B cell (primary cell): Measurements from ENCODE around the gene GRK6. TPM values are rescaled to one million over a fixed set of nuclear protein-coding genes. Genes with fewer than 3 reads are reported as not detected.

Experiments
- ATAC-seq: fragments of 200-7000 bp; cut with Tn5 transposase; one replicate; pipeline ENCODE4 v1.10.0; 2021; ENCODE audit warnings: low read depth, mild to moderate bottlenecking, moderate number of reproducible peaks, moderate library complexity
- CTCF ChIA-PET: fragments of 350-600 bp; sonication (Branson Sonifier 250); formaldehyde crosslinking; loops from one replicate; lab custom pipeline; 2021; ENCODE audit warnings: antibody characterized with exemption, inconsistent platforms; lab: Charles Lee
- POLR2A ChIA-PET: fragments of 350-600 bp; sonication (Branson Sonifier 250); formaldehyde crosslinking; loops from one replicate; lab custom pipeline; 2021; ENCODE audit warnings: antibody characterized with exemption; lab: Charles Lee
- DNase-seq: peaks from one replicate; pipeline ENCODE4 v3.0.0; 2013
- H2AFZ ChIP-seq: 2 replicates; pipeline ENCODE4 v1.6.1; 2012; ENCODE audit warnings: mild to moderate bottlenecking, low read depth, low read length; ENCODE audit not compliant: insufficient read depth, poor library complexity, severe bottlenecking
- H3K27ac ChIP-seq, 2 donors: 1 replicate in 1 of 2; 2 replicates in 1 of 2; pipeline ENCODE4 v1.5.1; 2012 to 2013; ENCODE audit warnings: low read length in 2 of 2, mild to moderate bottlenecking in 2 of 2, moderate library complexity in 1 of 2
- H3K27me3 ChIP-seq, 4 experiments: fragments of 200-600 bp in 1 of 4; sonication (generic) in 1 of 4; replicated peaks in 1 of 4; 1 replicate in 2 of 4; 2 replicates in 2 of 4; pipeline versions ENCODE4 v1.6.1 to v1.7.0; 2013 to 2016; ENCODE audit warnings: low read length in 3 of 4, mild to moderate bottlenecking in 2 of 4, mixed read lengths in 1 of 4, moderate library complexity in 1 of 4; ENCODE audit not compliant: insufficient read depth in 4 of 4, control insufficient read depth in 3 of 4; ENCODE audit errors: control extremely low read depth in 1 of 4
- H3K36me3 ChIP-seq, 2 experiments: replicated peaks in 1 of 2; 1 replicate in 1 of 2; 2 replicates in 1 of 2; pipeline versions ENCODE4 v1.6.1 to v1.7.1; 2013; ENCODE audit warnings: low read length in 1 of 2; ENCODE audit not compliant: insufficient read depth in 2 of 2, control insufficient read depth in 1 of 2; ENCODE audit errors: control extremely low read depth in 1 of 2, extremely low read depth in 1 of 2
- H3K4me1 ChIP-seq, 2 donors: fragments of 200-600 bp in 1 of 2; sonication (generic) in 1 of 2; 1 replicate in 1 of 2; 2 replicates in 1 of 2; pipeline versions ENCODE4 v1.5.1 to v1.6.1; 2013 to 2017; ENCODE audit warnings: low read length in 2 of 2; ENCODE audit not compliant: control insufficient read depth in 2 of 2, insufficient read depth in 2 of 2
- H3K4me2 ChIP-seq: replicated peaks from 2 replicates; pipeline ENCODE3; 2012; ENCODE audit warnings: mild to moderate bottlenecking, low read depth, low read length; ENCODE audit not compliant: poor library complexity, severe bottlenecking
- H3K4me3 ChIP-seq, 5 experiments: fragments of 200-600 bp in 1 of 5; sonication (generic) in 1 of 5; 1 replicate in 3 of 5; 2 replicates in 2 of 5; pipeline versions ENCODE4 v1.5.1 to v1.7.0; 2011 to 2016; ENCODE audit warnings: low read length in 4 of 5, mild to moderate bottlenecking in 4 of 5, low read depth in 2 of 5, control low read depth in 1 of 5, moderate library complexity in 1 of 5; ENCODE audit not compliant: insufficient read depth in 1 of 5; ENCODE audit errors: control extremely low read depth in 1 of 5, extremely low read depth in 1 of 5
- H3K79me2 ChIP-seq: fragments of 200-600 bp; sonication (generic); one replicate; pipeline ENCODE4 v1.6.0; 2016; ENCODE audit warnings: low read length; ENCODE audit not compliant: control insufficient read depth, insufficient read depth
- H3K9ac ChIP-seq: fragments of 200-600 bp; sonication (generic); 2 replicates; pipeline ENCODE4 v1.6.1; 2017; ENCODE audit warnings: mild to moderate bottlenecking, low read length, moderate library complexity
- H3K9me3 ChIP-seq, 3 donors: one replicate each; pipeline versions ENCODE4 v1.6.1 to v1.7.1; 2013; ENCODE audit warnings: low read length in 2 of 3; ENCODE audit not compliant: control insufficient read depth in 2 of 3, insufficient read depth in 1 of 3; ENCODE audit errors: control extremely low read depth in 1 of 3
- H4K20me1 ChIP-seq: 2 replicates; pipeline ENCODE4 v1.6.0; 2012; ENCODE audit warnings: mild to moderate bottlenecking, low read length; ENCODE audit not compliant: insufficient read depth, control insufficient read depth, poor library complexity, severe bottlenecking
- H3K27ac Mint-ChIP-seq: one replicate; pipeline ENCODE4 v1.8.0; 2021; ENCODE audit warnings: mixed read lengths
- H3K27me3 Mint-ChIP-seq: one replicate; pipeline ENCODE4 v1.8.0; 2021; ENCODE audit warnings: mixed read lengths
- H3K4me1 Mint-ChIP-seq: one replicate; pipeline ENCODE4 v1.8.0; 2021; ENCODE audit warnings: mixed read lengths
- H3K4me3 Mint-ChIP-seq: one replicate; pipeline ENCODE4 v1.8.0; 2021; ENCODE audit warnings: mixed read lengths
- H3K9me3 Mint-ChIP-seq: one replicate; pipeline ENCODE4 v1.8.0; 2022; ENCODE audit warnings: mixed read lengths; ENCODE audit not compliant: insufficient read depth
- CTCF ChIP-seq: fragments of 200-600 bp; IDR thresholded peaks from one replicate; pipeline ENCODE4 v1.8.0; 2022; ENCODE audit warnings: antibody characterized with exemption, mild to moderate bottlenecking
- EZH2 ChIP-seq: IDR thresholded peaks from 2 replicates; pipeline ENCODE4 v1.6.1; 2012; ENCODE audit warnings: borderline replicate concordance, low read depth, mild to moderate bottlenecking, moderate library complexity, low read length; ENCODE audit not compliant: insufficient read depth, poor library complexity, severe bottlenecking
- WGBS: methylation state at CpG from one replicate; pipeline ENCODE4 v1.1.5; 2013; ENCODE audit warnings: missing lambda C conversion rate; ENCODE audit not compliant: insufficient coverage; 5-methylcytosine and 5-hydroxymethylcytosine counted together
- intact Hi-C: fragments of 100-400 bp; cut with micrococcal nuclease; formaldehyde crosslinking; loops from one replicate; pipeline ENCODE4 v1.10.0; 2022
- polyA plus RNA-seq: library from polyadenylated mRNA; depleted of rRNA; stranded (reverse); fragments of >200 nt; gene quantifications from 2 replicates; pipeline ENCODE4 v1.2.3, GENCODE V29; 2012
- total RNA-seq, 2 donors: library from RNA; stranded (reverse); fragments of 120-200 nt in 1 of 2; gene quantifications; 1 replicate in 1 of 2; 2 replicates in 1 of 2; pipeline versions ENCODE4 v1.2.3 to v1.2.4, GENCODE V29; 2013 to 2022

The GRK6 gene
- total and polyA plus RNA-seq, 2 donors (not counting 1 experiment from before 2014, with no cell fraction given) = 155 to 173 TPM

DNA sequence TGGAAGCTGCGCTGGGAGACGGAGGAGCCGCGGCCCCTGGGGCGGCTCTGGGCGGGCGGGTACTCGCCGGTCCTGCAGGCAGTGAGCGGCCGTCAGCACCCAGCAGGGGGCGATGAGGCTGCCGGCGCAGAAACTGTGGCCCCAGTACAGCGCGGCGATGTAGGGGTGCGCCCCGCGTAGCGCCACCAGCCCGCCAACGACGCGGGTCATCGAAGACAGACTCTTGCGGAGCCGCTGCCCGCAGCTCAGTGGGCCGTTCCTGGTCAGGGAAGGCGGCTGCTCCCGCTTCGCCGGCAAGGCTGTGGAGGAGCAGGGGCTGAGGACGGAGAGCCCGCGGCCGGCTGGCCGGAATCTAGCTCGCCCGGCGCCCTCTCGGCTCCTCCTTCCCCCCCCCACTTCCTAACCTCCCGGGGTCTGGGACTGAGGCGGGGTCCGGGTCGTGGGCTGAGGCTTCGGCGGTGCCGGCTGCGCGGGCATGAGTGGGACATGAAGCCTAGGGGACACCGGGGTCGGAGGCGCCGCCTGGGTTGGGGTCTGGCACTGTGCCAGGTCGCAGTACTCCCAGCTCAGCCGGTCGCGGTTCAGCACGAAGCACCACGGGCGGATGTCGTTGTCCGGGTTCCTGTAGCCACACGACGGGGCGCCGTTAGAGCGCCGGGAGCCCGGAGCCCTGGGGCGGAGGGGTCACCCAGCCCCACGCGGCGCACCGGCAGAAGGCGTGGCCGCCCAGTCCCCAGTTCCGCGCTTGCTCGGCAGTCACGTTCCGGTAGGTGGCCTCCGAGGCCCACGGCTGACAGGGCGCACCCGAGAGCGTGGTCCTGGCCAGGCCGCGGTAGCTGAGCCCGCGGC lies 22.5 kb upstream of the GRK6 start:
- H3K27me3 Mint-ChIP-seq = peaks cover 14% of the 10 kb centered on the region
- peak overlapping the region; percentile 14 to 68 (median 61) for H3K4me3 ChIP-seq
- H3K9me3 ChIP-seq = peaks cover 0 to 19% (median 0%) of the 10 kb centered on the region in 3 donors
- ChIA-PET CTCF (interaction anchor here (0.6 to 12.7 kb wide), 46 partner anchors 8 to 709 kb away, joined by 3 to 628 read pairs (median 4); partner anchors contain the start of genes DDX41, DOK3, GRK6 and PDLIM7), POLR2A (interaction anchor here (0.5 to 5.6 kb wide), 14 partner anchors 14 to 333 kb away, joined by 3 to 87 read pairs (median 6); partner anchors contain the start of gene GRK6)
- peaks cover 39% of the 10 kb centered on the region for H3K4me1 Mint-ChIP-seq
- under 1% methylated on average over 93 of the region's 93 CpGs for WGBS
- H3K27ac ChIP-seq = peak overlapping the region in 1 of 2 donors; percentile 48
- H3K9me3 Mint-ChIP-seq = no peaks in the 10 kb centered on the region
- peak overlapping the region; percentile 77 for H2AFZ ChIP-seq
- H4K20me1 ChIP-seq = no peaks in the 10 kb centered on the region
- ATAC-seq = peak; percentile 82
- peak overlapping the region; percentile 66 for H3K9ac ChIP-seq
- intact Hi-C loops = loop anchor here (1.0 to 10.0 kb wide), 7 partner anchors 14 to 289 kb away; partner anchors contain the start of genes B4GALT7, GRK6 and PRR7
- no peaks in the 10 kb centered on the region for H3K79me2 ChIP-seq
- peak; percentile 91 for DNase-seq
- H3K4me2 ChIP-seq = peak overlapping the region; percentile 96
- H3K4me1 ChIP-seq = peaks cover 38 to 50% of the 10 kb centered on the region in 2 donors
- H3K36me3 ChIP-seq = no peaks in the 10 kb centered on the region
- H3K27me3 ChIP-seq = peaks cover 0 to 37% (median 9%) of the 10 kb centered on the region in 4 experiments
- peak overlapping the region; percentile 84 for H3K4me3 Mint-ChIP-seq
- TF ChIP-seq CTCF = peak; percentile 70
- no peak for TF ChIP-seq EZH2
- H3K27ac Mint-ChIP-seq = peak overlapping the region; percentile 32
